GM23338 (cell line): ENCODE results near the gene BGLAP. TPM values are rescaled to one million over a fixed set of nuclear protein-coding genes. Genes with fewer than 3 reads are reported as not detected.
A peak's percentile ranks its signal among the peaks of the same experiment; 100 is the strongest.

ENCODE experiments used
- ATAC-seq: fragments of 200-7000 bp; cut with Tn5 transposase; 3 replicates; pipeline ENCODE4 v1.9.1; 2020
- DNase-seq: peaks from one replicate; pipeline ENCODE4 v3.0.0-alpha.2; 2015; ENCODE audit warnings: low spot score
- H2AFZ ChIP-seq: fragments of 200-600 bp; sonication (generic); 2 replicates; pipeline ENCODE4 v1.8.0; 2016; ENCODE audit warnings: antibody characterized with exemption, mild to moderate bottlenecking, moderate library complexity
- H3F3A ChIP-seq: fragments of 200-600 bp; sonication (generic); replicated peaks from 2 replicates; pipeline ENCODE4 v1.8.0; 2017; ENCODE audit warnings: antibody characterized with exemption, mixed run types, low read depth
- H3K27ac ChIP-seq: fragments of 200-600 bp; sonication (generic); 2 replicates; pipeline ENCODE4 v1.6.1; 2016; ENCODE audit warnings: low read depth
- H3K27me3 ChIP-seq: fragments of 200-600 bp; sonication (generic); 2 replicates; pipeline ENCODE4 v1.8.0; 2016; ENCODE audit warnings: mild to moderate bottlenecking, mixed run types, moderate library complexity; ENCODE audit not compliant: insufficient read depth
- H3K36me3 ChIP-seq: fragments of 200-600 bp; sonication (generic); 2 replicates; pipeline ENCODE4 v1.8.0; 2016; ENCODE audit warnings: mild to moderate bottlenecking; ENCODE audit not compliant: insufficient read depth
- H3K4me1 ChIP-seq: fragments of 200-600 bp; sonication (generic); 2 replicates; pipeline ENCODE4 v1.8.0; 2016; ENCODE audit warnings: mild to moderate bottlenecking, moderate library complexity; ENCODE audit not compliant: insufficient read depth
- H3K4me2 ChIP-seq: fragments of 200-600 bp; sonication (generic); 2 replicates; pipeline ENCODE4 v1.7.1; 2017; ENCODE audit warnings: mixed run types
- H3K4me3 ChIP-seq: fragments of 200-600 bp; sonication (generic); 2 replicates; pipeline ENCODE4 v1.6.1; 2016; ENCODE audit warnings: mixed run types
- H3K79me2 ChIP-seq: fragments of 200-600 bp; sonication (generic); replicated peaks from 2 replicates; pipeline ENCODE4 v1.8.0; 2017; ENCODE audit warnings: mild to moderate bottlenecking; ENCODE audit not compliant: insufficient read depth
- H3K9me2 ChIP-seq: fragments of 200-600 bp; sonication (generic); 2 replicates; pipeline ENCODE4 v1.8.0; 2017; ENCODE audit not compliant: insufficient read depth
- H4K20me1 ChIP-seq: fragments of 200-600 bp; sonication (generic); replicated peaks from 2 replicates; pipeline ENCODE4 v1.8.0; 2017; ENCODE audit warnings: mild to moderate bottlenecking; ENCODE audit not compliant: insufficient read depth
- H3K27ac Mint-ChIP-seq: 2 replicates; pipeline ENCODE4 v1.8.0; 2020; ENCODE audit warnings: inconsistent platforms, mild to moderate bottlenecking, moderate library complexity, mixed read lengths
- H3K27me3 Mint-ChIP-seq: 3 replicates; pipeline ENCODE4 v1.8.0; 2022; ENCODE audit warnings: low read depth, mild to moderate bottlenecking, moderate library complexity, mixed read lengths, inconsistent platforms; ENCODE audit not compliant: insufficient read depth, poor library complexity
- H3K36me3 Mint-ChIP-seq: 3 replicates; pipeline ENCODE4 v1.8.0; 2021; ENCODE audit warnings: low read depth, mild to moderate bottlenecking, inconsistent platforms, moderate library complexity, mixed read lengths
- H3K4me1 Mint-ChIP-seq: 3 replicates; pipeline ENCODE4 v1.8.0; 2020; ENCODE audit warnings: mild to moderate bottlenecking, inconsistent platforms, mixed read lengths
- H3K4me3 Mint-ChIP-seq: 3 replicates; pipeline ENCODE4 v1.8.0; 2021; ENCODE audit warnings: moderate library complexity, mild to moderate bottlenecking, inconsistent platforms, mixed read lengths
- H3K9me3 Mint-ChIP-seq: 3 replicates; pipeline ENCODE4 v1.8.0; 2020; ENCODE audit warnings: moderate library complexity, mild to moderate bottlenecking, inconsistent platforms, mixed read lengths
- CREB1 ChIP-seq: fragments of 250-450 bp; sonication (Bioruptor Pico); IDR thresholded peaks from 2 replicates; pipeline ENCODE4 v1.5.0; 2020; ENCODE audit warnings: low read depth, mild to moderate bottlenecking, moderate library complexity
- CTCF ChIP-seq, 2 experiments: fragments of 200-600 bp in 1 of 2; sonication (generic) in 1 of 2; conservative IDR thresholded peaks; 2 replicates each; pipeline versions ENCODE4 v1.5.1 to v1.6.1; 2016 to 2017; ENCODE audit warnings: antibody characterized with exemption in 2 of 2, low read depth in 2 of 2, mild to moderate bottlenecking in 2 of 2, moderate library complexity in 1 of 2
- ETS1 ChIP-seq: IDR thresholded peaks from 2 replicates; pipeline ENCODE4 v1.6.1; 2016; ENCODE audit warnings: antibody characterized with exemption
- EZH2 ChIP-seq: fragments of 200-600 bp; sonication (generic); IDR thresholded peaks from one replicate; pipeline ENCODE4 v1.8.0; 2017; ENCODE audit warnings: antibody characterized with exemption, mild to moderate bottlenecking, low read depth; ENCODE audit not compliant: unreplicated experiment
- EZH2phosphoT487 ChIP-seq: fragments of 200-600 bp; sonication (generic); IDR thresholded peaks from one replicate; pipeline ENCODE4 v1.8.1; 2018; ENCODE audit warnings: antibody characterized with exemption; ENCODE audit not compliant: unreplicated experiment
- JUNB ChIP-seq: IDR thresholded peaks from one replicate; pipeline ENCODE4 v1.6.1; 2016; ENCODE audit warnings: antibody characterized with exemption; ENCODE audit not compliant: unreplicated experiment
- NANOG ChIP-seq: IDR thresholded peaks from 2 replicates; pipeline ENCODE4 v1.6.1; 2016; ENCODE audit warnings: antibody characterized with exemption, borderline replicate concordance
- POLR2AphosphoS5 ChIP-seq: IDR thresholded peaks from 2 replicates; pipeline ENCODE4 v1.6.1; 2016; ENCODE audit warnings: antibody characterized with exemption, low read depth
- REST ChIP-seq: IDR thresholded peaks from one replicate; pipeline ENCODE4 v1.6.1; 2018; ENCODE audit warnings: antibody characterized with exemption; ENCODE audit not compliant: unreplicated experiment
- STAT1 ChIP-seq: IDR thresholded peaks from one replicate; pipeline ENCODE4 v1.6.1; 2016; ENCODE audit warnings: antibody characterized with exemption; ENCODE audit not compliant: unreplicated experiment
- ZNF114 ChIP-seq: fragments of 250-450 bp; sonication (Bioruptor Pico); IDR thresholded peaks from 2 replicates; pipeline ENCODE4 v1.5.0; 2020; ENCODE audit warnings: mild to moderate bottlenecking, moderate library complexity
- ZNF331 ChIP-seq: fragments of 250-450 bp; sonication (Bioruptor Pico); IDR thresholded peaks from 2 replicates; pipeline ENCODE4 v1.5.0; 2020; ENCODE audit warnings: low read depth, mild to moderate bottlenecking, moderate library complexity
- ZNF462 ChIP-seq: fragments of 250-450 bp; sonication (Bioruptor Pico); IDR thresholded peaks from 2 replicates; pipeline ENCODE4 v1.5.0; 2020; ENCODE audit warnings: mild to moderate bottlenecking, moderate library complexity
- polyA plus RNA-seq: library from polyadenylated mRNA; unstranded; fragments of >200 nt; fragmentation: Nextera tagmentation; extraction: Ambion mirVana; gene quantifications from 2 replicates; pipeline ENCODE4 v1.2.1, GENCODE V29; 2016
- total RNA-seq: library from RNA; depleted of rRNA; stranded (reverse); fragments of >200 nt; shearing (Covaris generic); gene quantifications from 2 replicates; pipeline ENCODE4 v1.2.3, GENCODE V29; 2014

The BGLAP gene
- total and polyA plus RNA-seq, 2 experiments from 2014 or later: 0.36 to 0.42 TPM

- H3K9me2 ChIP-seq: no peaks in the 10 kb centered on the region
- Mint-ChIP-seq H3K27ac (peak overlapping the region; percentile 19), H3K27me3 (no peaks in the 10 kb centered on the region), H3K36me3 (peaks cover 55% of the 10 kb centered on the region), H3K4me3 (no peak overlapping the region), H3K9me3 (no peaks in the 10 kb centered on the region), H3K4me1 (peaks cover 4% of the 10 kb centered on the region; the same call in 2 of the 3 replicates)
- H3K36me3 ChIP-seq: peaks cover 17% of the 10 kb centered on the region; the same call in 1 of the 2 replicates
- H3K4me3 ChIP-seq: no peak overlapping the region
- 0 out of 2 replicates have a peak, but pooled peaks cover 3% of the 10 kb centered on the region for H4K20me1 ChIP-seq
- no peaks in the 10 kb centered on the region for H3K27me3 ChIP-seq
- H3K4me2 ChIP-seq: no peak overlapping the region
- H3K27ac ChIP-seq: 0 out of 2 replicates have a peak overlapping the region, but pooled peaks have one; percentile 9
- H3K4me1 ChIP-seq: no peaks in the 10 kb centered on the region
- no peak for DNase-seq
- no peak for ATAC-seq
- H3F3A ChIP-seq: peaks cover 20% of the 10 kb centered on the region
- H3K79me2 ChIP-seq: peaks cover 9% of the 10 kb centered on the region; the same call in 1 of the 2 replicates
- TF ChIP-seq STAT1: no peak
- no peak for TF ChIP-seq JUNB
- TF ChIP-seq CREB1 (CRISPR knock-in tag): no peak
- no peak for TF ChIP-seq CTCF (conservative IDR thresholded peaks at IDR 0.05; ENCODE audit: low read depth in 2 of 2)
- no peak for TF ChIP-seq NANOG
- TF ChIP-seq REST: no peak
- no peak for TF ChIP-seq ZNF462 (CRISPR knock-in tag)
- no peak for TF ChIP-seq EZH2
- no peak for TF ChIP-seq POLR2AphosphoS5
- no peak for TF ChIP-seq EZH2phosphoT487
- no peak for TF ChIP-seq ETS1
- TF ChIP-seq ZNF331: no peak
- TF ChIP-seq ZNF114 (CRISPR knock-in tag): no peak
- no peak overlapping the region for H2AFZ ChIP-seq
Observed at GRCh38 chr1:156225677-156226014, 16.3 kb upstream of the BGLAP start.
